Activated T-cell treated with anti-CD3 and anti-CD28 coated beads, Interleukin-2, amount 50 U/mL, for 72 hours (primary cell): ENCODE data around the gene OR2Z1. TPM values are rescaled to one million over a fixed set of nuclear protein-coding genes. Genes with fewer than 3 reads are reported as not detected.
"Not testable (repeated sequence)": the region's sequence is repeated elsewhere in the genome, so short reads cannot be mapped to it uniquely, and the experiment has no call there.

ENCODE experiments used
- ATAC-seq, 2 donors: fragments of 150-1000 bp; cut with Tn5 transposase; replicated peaks in 1 of 2; 2 replicates each; pipeline ENCODE4 v1.10.0; 2021; ENCODE audit warnings: moderate library complexity in 2 of 2, mild to moderate bottlenecking in 1 of 2
- DNase-seq, 2 donors: peaks; one replicate each; pipeline ENCODE4 v3.0.0; 2021 to 2022; ENCODE audit warnings: mixed read lengths in 1 of 2
- H3K27ac Mint-ChIP-seq: one replicate; pipeline ENCODE4 v1.8.0; 2022; ENCODE audit warnings: mild to moderate bottlenecking, moderate library complexity, mixed read lengths
- H3K27me3 Mint-ChIP-seq: one replicate; pipeline ENCODE4 v1.8.0; 2022; ENCODE audit warnings: low read depth, mixed read lengths
- H3K36me3 Mint-ChIP-seq, 2 donors: one replicate each; pipeline ENCODE4 v1.8.0; 2022; ENCODE audit warnings: mixed read lengths in 2 of 2, mild to moderate bottlenecking in 1 of 2; ENCODE audit not compliant: insufficient read depth in 2 of 2
- H3K4me1 Mint-ChIP-seq: one replicate; pipeline ENCODE4 v1.8.0; 2022; ENCODE audit warnings: low read depth, mixed read lengths
- H3K4me3 Mint-ChIP-seq, 2 donors: one replicate each; pipeline ENCODE4 v1.8.0; 2022; ENCODE audit warnings: mild to moderate bottlenecking in 2 of 2, mixed read lengths in 2 of 2, moderate library complexity in 2 of 2
- H3K9me3 Mint-ChIP-seq, 2 donors: one replicate each; pipeline ENCODE4 v1.8.0; 2022; ENCODE audit warnings: mixed read lengths in 2 of 2
- total RNA-seq, 2 donors: library from RNA; stranded (reverse); gene quantifications; one replicate each; pipeline ENCODE4 v1.2.3, GENCODE V29; 2022

Gene OR2Z1
- total RNA-seq, 2 donors from 2014 or later: not detected

DNA sequence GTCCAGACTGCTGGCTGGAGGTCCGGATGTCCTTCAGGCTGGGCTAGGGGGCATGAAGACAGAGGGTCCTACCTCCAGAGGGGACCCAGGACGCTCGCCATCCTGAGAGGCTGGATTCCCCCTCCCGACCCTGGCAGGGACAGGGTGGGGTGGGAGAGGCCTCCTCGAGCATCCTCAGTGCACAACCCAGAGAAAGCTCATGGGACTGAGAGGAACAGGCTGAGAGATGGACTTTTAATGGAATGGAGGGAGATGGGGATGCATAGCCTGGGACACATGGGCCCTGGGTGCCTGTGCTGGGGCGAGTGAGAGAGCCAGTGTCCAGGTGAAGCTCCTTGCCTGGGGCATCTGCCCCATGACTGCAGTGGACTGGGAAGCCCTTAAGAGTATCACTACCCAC, 25.9 kb upstream of the OR2Z1 start:
- H3K27me3 Mint-ChIP-seq: peaks cover 5% of the 10 kb centered on the region
- DNase-seq: no peak
- H3K4me1 Mint-ChIP-seq: peaks cover 13% of the 10 kb centered on the region
- no peaks in the 10 kb centered on the region for H3K36me3 Mint-ChIP-seq
- no peak overlapping the region for H3K4me3 Mint-ChIP-seq
- ATAC-seq: no peak
- no peak overlapping the region for H3K27ac Mint-ChIP-seq
- H3K9me3 Mint-ChIP-seq: no peaks in the 10 kb centered on the region

DNA sequence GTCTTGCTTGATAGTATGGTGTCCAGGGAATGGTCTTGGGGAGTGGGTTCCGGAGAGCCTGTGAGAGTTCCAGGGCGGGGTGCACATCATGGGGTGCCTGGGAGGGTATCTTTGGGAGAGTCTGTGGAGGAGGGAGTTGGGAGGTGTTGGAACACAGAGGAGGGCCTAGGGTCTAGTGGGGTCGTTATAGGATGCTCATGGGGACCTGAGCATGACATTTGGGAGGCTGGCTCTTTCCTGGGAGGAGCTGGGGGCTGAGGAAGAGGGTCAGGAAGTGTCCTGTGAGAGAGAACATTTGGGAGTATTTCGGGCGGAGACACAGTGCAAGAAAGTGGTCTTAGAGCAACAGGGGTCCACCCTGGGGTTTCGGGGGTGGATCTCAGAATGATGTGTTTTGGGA, 25.5 kb upstream of the OR2Z1 start:
- H3K27me3 Mint-ChIP-seq: peaks cover 6% of the 10 kb centered on the region
- no peak for ATAC-seq
- H3K4me3 Mint-ChIP-seq: no peak overlapping the region
- no peak overlapping the region for H3K27ac Mint-ChIP-seq
- H3K9me3 Mint-ChIP-seq: no peaks in the 10 kb centered on the region
- DNase-seq: no peak
- H3K36me3 Mint-ChIP-seq: no peaks in the 10 kb centered on the region
- H3K4me1 Mint-ChIP-seq: peaks cover 13% of the 10 kb centered on the region

DNA sequence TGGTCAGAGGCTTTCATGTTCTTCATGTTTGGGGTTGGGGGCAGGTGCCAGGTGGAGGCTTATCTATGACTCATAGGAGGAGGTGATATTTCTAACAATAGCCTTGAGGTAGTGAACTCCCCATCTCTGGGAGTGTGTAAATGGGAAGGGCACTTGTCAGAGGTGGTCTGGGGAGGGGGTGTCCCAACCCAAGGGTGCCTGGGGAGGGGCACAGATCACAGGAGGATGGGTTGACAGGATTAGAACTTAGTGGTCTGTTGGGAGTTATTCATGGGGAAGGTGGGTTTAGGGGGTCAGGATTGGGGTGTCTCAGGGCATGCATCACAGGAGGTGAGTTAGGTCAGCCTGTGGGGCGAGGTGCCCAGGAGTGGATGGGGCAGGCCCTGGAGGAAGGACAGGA, 24.4 kb upstream of the OR2Z1 start:
- peaks cover 24% of the 10 kb centered on the region for H3K4me1 Mint-ChIP-seq
- no peak overlapping the region for H3K27ac Mint-ChIP-seq
- no peaks in the 10 kb centered on the region for H3K36me3 Mint-ChIP-seq
- no peaks in the 10 kb centered on the region for H3K9me3 Mint-ChIP-seq
- H3K27me3 Mint-ChIP-seq: peaks cover 11% of the 10 kb centered on the region
- DNase-seq: no peak
- no peak overlapping the region for H3K4me3 Mint-ChIP-seq
- no peak for ATAC-seq

DNA sequence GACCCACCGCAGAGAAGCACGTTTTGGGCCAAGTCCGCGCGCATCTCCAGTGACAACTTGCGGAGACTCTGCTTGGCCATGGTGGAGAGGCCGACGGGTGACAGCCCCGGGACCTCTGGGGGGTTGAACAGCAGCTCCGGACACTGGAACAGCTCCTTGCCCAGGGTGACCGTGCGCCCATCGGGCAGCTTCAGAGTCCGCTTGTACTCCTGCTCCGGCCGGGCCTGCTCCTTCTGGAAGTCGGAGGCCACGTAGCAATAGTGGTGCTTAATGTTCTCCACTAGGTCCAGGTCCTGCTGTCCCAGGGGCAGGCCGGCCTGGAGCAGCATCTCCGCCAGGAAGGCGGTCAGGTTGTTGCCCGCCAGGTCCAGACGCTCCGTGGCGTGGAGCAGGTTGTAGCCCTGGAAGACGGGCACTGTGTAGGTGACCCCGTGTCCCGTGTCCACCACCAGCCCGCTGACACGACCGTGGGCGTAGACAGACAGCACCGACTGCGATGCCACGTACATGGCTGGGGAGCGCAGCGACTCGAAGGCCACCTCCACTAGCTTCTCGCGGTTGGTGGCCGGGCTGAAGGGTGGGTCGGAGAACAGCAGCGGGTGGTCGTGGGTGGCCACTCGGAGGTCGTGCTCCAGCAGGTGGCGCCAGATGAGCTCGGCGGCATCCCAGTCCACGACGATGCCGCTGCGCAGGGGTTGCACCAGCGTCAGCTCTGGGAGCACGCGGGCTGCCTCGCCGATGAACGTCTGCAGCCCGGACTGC, 23.6 kb upstream of the OR2Z1 start:
- Mint-ChIP-seq H3K27ac (no peak overlapping the region), H3K4me1 (peaks cover 33% of the 10 kb centered on the region), H3K4me3 (no peak overlapping the region), H3K9me3 (no peaks in the 10 kb centered on the region), H3K36me3 (no peaks in the 10 kb centered on the region), H3K27me3 (peaks cover 11% of the 10 kb centered on the region)
- ATAC-seq (no peak), DNase-seq (peak in 1 of 2 donors; percentile 11)

DNA sequence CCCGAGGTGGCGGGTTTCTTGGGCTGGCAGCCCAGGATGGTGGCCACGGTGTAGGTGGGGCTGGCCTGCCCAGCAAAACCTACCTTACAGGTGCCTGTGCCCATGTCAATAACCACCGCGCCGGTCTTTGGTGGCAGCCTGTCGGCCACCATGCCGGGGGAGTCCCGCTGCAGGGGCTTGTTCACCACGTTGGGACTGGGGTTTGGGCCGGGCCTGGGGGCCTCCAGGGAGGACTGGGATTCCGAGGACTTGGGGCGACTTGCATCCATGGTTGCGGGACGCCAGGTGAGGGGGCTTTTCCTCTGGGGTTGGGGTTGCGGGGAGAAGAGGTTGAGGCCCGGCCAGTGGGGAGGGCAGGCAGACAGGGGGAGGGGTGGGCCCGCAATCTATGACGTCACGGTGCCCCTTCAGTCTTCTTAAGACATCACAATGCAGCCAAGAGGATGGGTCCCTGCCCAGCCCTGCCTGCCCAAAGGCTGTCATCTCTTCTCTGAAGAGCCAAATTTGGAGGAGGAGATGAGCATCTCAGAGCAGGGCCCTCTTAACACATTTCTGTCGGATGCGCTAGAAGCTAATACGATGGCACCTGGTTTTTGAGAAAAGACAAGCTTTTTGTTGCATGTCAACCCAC, 22.9 kb upstream of the OR2Z1 start, which contains the start of gene ACTL9:
ACTL9 (minus strand) TSS at position 363 of the 631 bp plus-strand sequence; CDS start at position 269, 94 bp downstream.
- DNase-seq (no peak), ATAC-seq (no peak)
- Mint-ChIP-seq H3K27ac (no peak within 1 kb of the TSS), H3K4me3 (no peak within 1 kb of the TSS), H3K4me1 (peaks cover 40% of the 10 kb centered on the region), H3K9me3 (no peaks in the 10 kb centered on the region), H3K36me3 (no peaks in the 10 kb centered on the region), H3K27me3 (peaks cover 11% of the 10 kb centered on the region)

DNA sequence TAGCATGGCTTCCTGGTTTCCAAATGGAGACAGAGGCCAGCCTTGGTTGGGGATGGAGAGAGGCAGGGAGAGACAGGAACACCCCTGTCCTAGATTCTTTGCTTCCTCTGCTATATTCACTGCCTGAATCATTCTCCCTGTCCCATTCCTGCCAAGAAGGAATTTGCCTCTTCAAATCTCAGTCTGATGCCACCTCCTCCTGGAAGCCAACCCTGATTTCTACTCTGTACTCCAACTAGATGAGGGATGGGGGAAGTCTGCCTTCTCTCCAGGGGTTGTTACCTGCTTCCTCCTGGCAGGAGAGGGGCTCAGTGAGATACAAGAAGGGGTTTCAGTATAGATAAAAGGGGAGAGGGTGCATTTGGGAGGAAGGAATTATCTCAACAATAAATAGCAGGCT, 21.5 kb upstream of the OR2Z1 start:
- no peak for ATAC-seq
- peaks cover 48% of the 10 kb centered on the region for H3K4me1 Mint-ChIP-seq
- no peaks in the 10 kb centered on the region for H3K36me3 Mint-ChIP-seq
- no peaks in the 10 kb centered on the region for H3K9me3 Mint-ChIP-seq
- no peak overlapping the region for H3K27ac Mint-ChIP-seq
- peaks cover 11% of the 10 kb centered on the region for H3K27me3 Mint-ChIP-seq
- no peak for DNase-seq
- no peak overlapping the region for H3K4me3 Mint-ChIP-seq

DNA sequence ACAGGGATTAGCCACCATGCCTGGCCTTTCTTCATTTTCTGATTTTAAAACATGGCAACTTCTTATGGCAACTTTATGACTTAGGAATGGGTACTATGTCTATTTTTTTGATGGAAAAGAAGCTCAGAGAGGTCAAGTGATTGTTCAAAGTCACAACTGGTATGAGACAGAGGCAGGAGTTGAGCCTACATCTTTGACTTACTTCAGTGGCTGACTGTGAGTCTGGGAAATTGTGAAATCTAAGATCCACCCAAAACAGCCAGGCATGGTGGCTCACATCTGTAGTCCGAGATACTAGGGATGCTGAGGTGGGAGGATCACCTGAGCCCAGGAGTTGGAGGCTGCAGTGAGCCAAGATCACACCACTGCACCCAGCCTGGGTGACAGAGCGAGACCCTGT, 20.5 kb upstream of the OR2Z1 start:
- H3K36me3 Mint-ChIP-seq: no peaks in the 10 kb centered on the region
- ATAC-seq (no peak), DNase-seq (no peak)
- H3K27me3 Mint-ChIP-seq: peaks cover 11% of the 10 kb centered on the region
- no peak overlapping the region for H3K27ac Mint-ChIP-seq
- no peaks in the 10 kb centered on the region for H3K9me3 Mint-ChIP-seq
- H3K4me1 Mint-ChIP-seq: peaks cover 59% of the 10 kb centered on the region
- H3K4me3 Mint-ChIP-seq: peak overlapping the region in 1 of 2 donors; percentile 5

DNA sequence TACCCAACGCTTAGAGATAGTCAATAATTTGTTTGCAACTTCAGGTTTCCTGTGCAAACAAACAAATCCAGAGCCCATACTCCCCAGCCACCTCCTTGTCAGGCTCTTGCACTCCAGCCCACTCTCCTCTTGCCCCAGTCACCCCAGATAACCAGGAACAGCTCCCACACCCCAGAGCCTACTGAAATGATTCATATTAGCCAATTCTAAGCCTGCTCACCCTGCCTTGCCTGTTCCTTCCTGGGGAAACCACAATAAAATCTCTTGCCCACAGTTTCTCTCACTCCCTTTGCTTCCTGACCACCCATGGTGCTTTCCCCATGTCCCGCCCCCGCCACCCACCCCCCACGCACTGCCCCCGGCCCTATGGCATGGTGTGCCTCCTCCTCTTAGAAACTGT, 19.1 kb upstream of the OR2Z1 start:
- Mint-ChIP-seq H3K9me3 (no peaks in the 10 kb centered on the region), H3K4me3 (peak overlapping the region; percentile 28 to 39), H3K4me1 (peaks cover 55% of the 10 kb centered on the region), H3K27me3 (peaks cover 11% of the 10 kb centered on the region), H3K27ac (no peak overlapping the region), H3K36me3 (no peaks in the 10 kb centered on the region)
- DNase-seq: peak; percentile 23 to 38
- ATAC-seq: peak; percentile 83 to 88

DNA sequence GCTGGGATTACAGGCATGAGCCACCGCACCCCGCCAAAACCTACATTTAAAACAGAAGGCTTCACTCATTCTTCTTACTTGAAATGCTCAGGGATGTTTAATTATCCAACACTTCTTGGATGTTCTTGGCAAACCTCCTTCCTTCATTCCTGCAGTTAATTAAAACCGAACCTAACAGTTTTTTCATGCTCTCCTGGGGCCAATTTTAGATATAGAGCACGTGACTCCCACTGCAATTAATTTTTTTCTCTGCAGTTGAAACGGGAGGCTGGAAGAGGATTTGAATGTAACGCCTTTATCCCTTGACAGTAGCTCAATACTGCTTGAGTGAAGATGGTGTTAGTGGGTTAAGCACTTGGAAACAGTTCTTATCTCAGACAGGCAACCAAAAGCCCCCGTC, 18.2 kb upstream of the OR2Z1 start:
- no peak for ATAC-seq
- H3K9me3 Mint-ChIP-seq: no peaks in the 10 kb centered on the region
- H3K27ac Mint-ChIP-seq: no peak overlapping the region
- H3K27me3 Mint-ChIP-seq: peaks cover 11% of the 10 kb centered on the region
- no peak overlapping the region for H3K4me3 Mint-ChIP-seq
- H3K36me3 Mint-ChIP-seq: no peaks in the 10 kb centered on the region
- no peak for DNase-seq
- H3K4me1 Mint-ChIP-seq: peaks cover 55% of the 10 kb centered on the region

DNA sequence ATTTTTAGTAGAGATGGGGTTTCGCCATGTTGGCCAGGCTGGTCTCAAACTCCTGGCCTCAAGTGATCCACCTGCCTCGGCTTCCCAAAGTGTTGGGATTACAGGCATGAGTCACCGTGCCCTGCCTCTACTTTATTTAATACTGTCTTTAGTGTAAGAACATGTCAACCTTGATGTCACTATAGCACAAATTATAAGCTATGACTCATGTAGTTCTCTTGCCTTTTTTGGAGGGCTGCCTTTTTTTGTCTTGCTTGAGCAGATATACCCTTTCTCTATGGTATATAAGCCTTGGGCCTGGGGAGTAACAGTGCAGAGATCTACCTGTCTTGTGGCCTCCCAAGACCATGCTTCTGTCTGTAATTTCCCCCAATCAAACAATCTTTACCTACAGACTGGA, 16.1 kb upstream of the OR2Z1 start:
- H3K4me1 Mint-ChIP-seq: peaks cover 49% of the 10 kb centered on the region
- DNase-seq: not testable (repeated sequence)
- ATAC-seq: peak in 1 of 2 donors; percentile 60

DNA sequence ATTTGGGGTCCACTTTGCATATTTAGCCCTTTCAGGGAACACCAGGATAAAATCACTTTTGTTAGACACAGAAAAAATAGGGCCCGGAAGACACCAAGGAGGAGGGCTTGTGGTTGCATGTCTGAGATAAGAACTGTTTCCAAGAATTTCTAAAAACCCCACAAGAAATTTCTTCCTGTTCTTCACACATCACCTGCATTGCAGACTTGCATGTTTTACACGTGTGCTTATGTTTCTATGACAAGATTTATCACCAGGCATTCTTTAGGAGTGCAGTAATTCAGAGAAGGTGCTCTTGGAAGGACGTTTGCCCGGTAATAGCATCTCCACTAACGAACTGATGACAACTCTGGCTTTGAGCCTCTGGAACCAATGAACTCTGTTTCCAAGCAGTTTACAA, 15.7 kb upstream of the OR2Z1 start:
- H3K4me1 Mint-ChIP-seq: peaks cover 49% of the 10 kb centered on the region
- no peaks in the 10 kb centered on the region for H3K9me3 Mint-ChIP-seq
- peak overlapping the region in 1 of 2 donors; percentile 45 for H3K4me3 Mint-ChIP-seq
- H3K27me3 Mint-ChIP-seq: peaks cover 5% of the 10 kb centered on the region
- no peaks in the 10 kb centered on the region for H3K36me3 Mint-ChIP-seq
- ATAC-seq (peak; percentile 19 to 60), DNase-seq (no peak)
- H3K27ac Mint-ChIP-seq: peak overlapping the region; percentile 30

More for the DNA sequence above, 16.1 kb upstream of the OR2Z1 start:
- H3K27me3 Mint-ChIP-seq, H3K9me3 Mint-ChIP-seq, H3K36me3 Mint-ChIP-seq: not testable (repeated sequence)
- Mint-ChIP-seq H3K27ac (peak overlapping the region; percentile 30), H3K4me3 (peak overlapping the region in 1 of 2 donors; percentile 45)

DNA sequence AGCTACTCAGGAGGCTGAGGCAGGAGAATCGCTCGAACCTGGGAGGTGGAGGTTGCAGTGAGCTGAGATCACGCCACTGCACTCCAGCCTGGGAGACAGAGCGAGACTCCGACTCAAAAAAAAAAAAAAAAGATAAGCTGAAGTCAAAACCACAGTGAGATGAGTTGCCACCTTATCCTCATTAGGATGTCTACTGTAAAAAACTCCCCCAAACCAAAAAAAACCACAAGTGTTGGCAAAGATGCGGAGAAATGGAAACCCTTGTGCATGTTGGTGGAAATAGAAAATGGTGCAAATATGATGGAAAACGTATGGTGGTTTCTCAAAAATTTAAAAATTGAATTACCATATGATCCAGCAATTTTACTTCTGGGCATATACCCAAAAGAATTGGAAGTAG, 11.1 kb upstream of the OR2Z1 start:
- H3K27me3 Mint-ChIP-seq, H3K4me3 Mint-ChIP-seq, H3K9me3 Mint-ChIP-seq, ATAC-seq, H3K36me3 Mint-ChIP-seq, H3K27ac Mint-ChIP-seq, H3K4me1 Mint-ChIP-seq, DNase-seq: not testable (repeated sequence)

DNA sequence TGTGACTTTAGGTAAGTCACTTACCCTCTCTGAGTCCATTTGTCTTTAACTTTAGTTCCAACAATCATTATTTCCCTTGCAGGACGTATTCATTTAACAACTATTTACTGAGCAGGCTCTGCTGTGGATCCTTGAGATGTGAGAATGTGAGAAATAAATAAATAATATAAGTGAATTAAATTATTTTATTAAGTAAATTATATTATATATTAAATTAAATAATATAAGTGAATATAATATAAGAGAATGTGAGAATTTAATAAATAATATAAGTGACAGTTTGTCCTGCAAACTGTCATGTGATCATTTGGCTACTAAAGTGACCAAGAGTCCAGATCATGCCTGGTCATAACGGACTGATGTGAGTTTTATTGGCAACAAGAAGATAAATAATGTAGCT, 598 bp downstream of the OR2Z1 start:
- Mint-ChIP-seq H3K9me3 (peaks cover 2 to 8% of the 10 kb centered on the region in 2 donors), H3K27ac (no peak overlapping the region), H3K36me3 (no peaks in the 10 kb centered on the region), H3K4me1 (no peaks in the 10 kb centered on the region), H3K4me3 (no peak overlapping the region), H3K27me3 (no peaks in the 10 kb centered on the region)
- ATAC-seq: no peak
- DNase-seq: no peak
